Thyroid gland (tissue), 4 donors: ENCODE results near the gene C9orf40. TPM values are rescaled to one million over a fixed set of nuclear protein-coding genes. Genes with fewer than 3 reads are reported as not detected.

ENCODE experiments used
- DNase-seq, 2 donors: peaks; one replicate each; pipeline ENCODE4 v3.0.0-alpha.2; 2019
- H3K27ac ChIP-seq, 3 donors: fragments of 200-600 bp; sonication (generic); 1 replicate in 2 of 3; 2 replicates in 1 of 3; pipeline ENCODE4 v1.5.1; 2016 to 2019; ENCODE audit warnings: mild to moderate bottlenecking in 1 of 3, moderate library complexity in 1 of 3
- H3K27me3 ChIP-seq: fragments of 200-600 bp; sonication (generic); one replicate; pipeline ENCODE4 v1.5.1; 2019
- H3K36me3 ChIP-seq, 2 donors: fragments of 200-600 bp; sonication (generic); one replicate each; pipeline ENCODE4 v1.5.1; 2016 to 2019
- H3K4me1 ChIP-seq, 2 donors: fragments of 200-600 bp; sonication (generic); one replicate each; pipeline ENCODE4 v1.5.1; 2017 to 2019
- H3K4me3 ChIP-seq, 3 donors: fragments of 200-600 bp; sonication (generic); replicated peaks in 1 of 3; 1 replicate in 2 of 3; 2 replicates in 1 of 3; pipeline ENCODE4 v1.5.1; 2016; ENCODE audit warnings: mild to moderate bottlenecking in 1 of 3
- H3K9me3 ChIP-seq: fragments of 200-600 bp; sonication (generic); one replicate; pipeline ENCODE4 v1.5.1; 2017
- CTCF ChIP-seq, 6 experiments: fragments of 200-600 bp in 3 of 6; fragments of 450-650 bp in 3 of 6; sonication (generic) in 3 of 6; IDR thresholded peaks; one replicate each; pipeline ENCODE4 v1.5.1; 2016 to 2019; ENCODE audit warnings: antibody characterized with exemption in 6 of 6, mild to moderate bottlenecking in 2 of 6, inconsistent platforms in 1 of 6, moderate library complexity in 1 of 6
- POLR2A ChIP-seq, 2 donors: fragments of 450-650 bp; IDR thresholded peaks; one replicate each; pipeline ENCODE4 v1.6.1; 2017; ENCODE audit warnings: antibody characterized with exemption in 2 of 2, mild to moderate bottlenecking in 2 of 2, moderate library complexity in 1 of 2
- WGBS, 2 donors: methylation state at CpG; one replicate each; pipeline ENCODE4 v1.1.5; 2017; 5-methylcytosine and 5-hydroxymethylcytosine counted together
- intact Hi-C: fragments of 100-400 bp; cut with DNase I; formaldehyde crosslinking; loops from one replicate; pipeline ENCODE4 v1.15.1; 2023
- total RNA-seq, 4 donors: library from RNA; depleted of rRNA; stranded (reverse); fragments of >200 nt; gene quantifications; one replicate each; pipeline ENCODE4 v1.2.3, GENCODE V29; 2016

Gene C9orf40
- total RNA-seq, 4 donors from 2014 or later = 2.5 to 4.0 (median 3.3) TPM

GRCh38 chr9:74983709-74984108 is 31.0 kb upstream of the C9orf40 start:
- Histone ChIP-seq H3K4me3 (no peak overlapping the region), H3K36me3 (no peaks in the 10 kb centered on the region), H3K4me1 (no peaks in the 10 kb centered on the region), H3K27me3 (no peaks in the 10 kb centered on the region), H3K27ac (no peak overlapping the region), H3K9me3 (no peaks in the 10 kb centered on the region)
- WGBS, 2 donors = 94 to 96% methylated on average over 1 of the region's 1 CpG
- no peak for TF ChIP-seq POLR2A (IDR thresholded peaks at IDR 0.05)
- TF ChIP-seq CTCF (IDR thresholded peaks at IDR 0.05) = no peak
- intact Hi-C loops = no loop called here
- DNase-seq = no peak

GRCh38 chr9:74979844-74980243 is 27.1 kb upstream of the C9orf40 start:
- Histone ChIP-seq H3K27ac (no peak overlapping the region), H3K4me1 (no peaks in the 10 kb centered on the region), H3K4me3 (no peak overlapping the region), H3K36me3 (no peaks in the 10 kb centered on the region), H3K9me3 (no peaks in the 10 kb centered on the region), H3K27me3 (no peaks in the 10 kb centered on the region)
- intact Hi-C loops = no loop called here
- TF ChIP-seq CTCF (IDR thresholded peaks at IDR 0.05) (no peak), POLR2A (IDR thresholded peaks at IDR 0.05) (no peak)
- DNase-seq = no peak
- 95 to 96% methylated on average over 4 of the region's 4 CpGs for WGBS, 2 donors

- Histone ChIP-seq H3K9me3 (no peaks in the 10 kb centered on the region), H3K4me1 (no peaks in the 10 kb centered on the region), H3K27ac (no peak overlapping the region), H3K36me3 (no peaks in the 10 kb centered on the region), H3K27me3 (no peaks in the 10 kb centered on the region), H3K4me3 (no peak overlapping the region)
- WGBS, 2 donors = 73 to 86% methylated on average over 4 of the region's 4 CpGs
- no peak for DNase-seq
- TF ChIP-seq POLR2A (IDR thresholded peaks at IDR 0.05) = no peak
- TF ChIP-seq CTCF (IDR thresholded peaks at IDR 0.05) = no peak
- intact Hi-C loops = no loop called here
Measured at GRCh38 chr9:74977287-74977686, 24.6 kb upstream of the C9orf40 start.

- 96 to 98% methylated on average over 5 of the region's 5 CpGs for WGBS, 2 donors
- intact Hi-C loops = no loop called here
- TF ChIP-seq CTCF (IDR thresholded peaks at IDR 0.05) (no peak), POLR2A (IDR thresholded peaks at IDR 0.05) (no peak)
- no peaks in the 10 kb centered on the region for H3K9me3 ChIP-seq
- no peaks in the 10 kb centered on the region for H3K4me1 ChIP-seq
- no peak for DNase-seq
- H3K27ac ChIP-seq = no peak overlapping the region
- H3K4me3 ChIP-seq = no peak overlapping the region
- H3K27me3 ChIP-seq = no peaks in the 10 kb centered on the region
- no peaks in the 10 kb centered on the region for H3K36me3 ChIP-seq
Measured at GRCh38 chr9:74975538-74975937, 22.8 kb upstream of the C9orf40 start.

GRCh38 chr9:74974558-74974957 is 21.8 kb upstream of the C9orf40 start:
- Histone ChIP-seq H3K4me1 (no peaks in the 10 kb centered on the region), H3K9me3 (no peaks in the 10 kb centered on the region), H3K27ac (no peak overlapping the region), H3K27me3 (no peaks in the 10 kb centered on the region), H3K4me3 (no peak overlapping the region), H3K36me3 (no peaks in the 10 kb centered on the region)
- intact Hi-C loops = no loop called here
- no peak for TF ChIP-seq CTCF (IDR thresholded peaks at IDR 0.05)
- no peak for TF ChIP-seq POLR2A (IDR thresholded peaks at IDR 0.05)
- 95 to 96% methylated on average over 1 of the region's 1 CpG for WGBS, 2 donors
- DNase-seq = no peak
